HL-60/S4 treated with retinoic acid at 250 ng/mL for 4 days and 3 days (cell line): ENCODE results near the gene RAB6B.
"Not testable (repeated sequence)": the region's sequence is repeated elsewhere in the genome, so short reads cannot be mapped to it uniquely, and the experiment has no call there.

Experiments
- in situ Hi-C: fragments of 300-500 bp; cut with MboI; formaldehyde crosslinking; loops from 2 replicates; pipeline ENCODE4 v1.7.0; 2022; ENCODE audit warnings: low sequenced_read_pairs

Gene RAB6B

GRCh38 chr3:133780756-133781155 lies 114.9 kb downstream of the RAB6B start:
- in situ Hi-C loops, result not testable (repeated sequence)

GRCh38 chr3:133779626-133780203 lies 116.0 kb downstream of the RAB6B start:
- in situ Hi-C loops, result no loop called here

- in situ Hi-C loops, result no loop called here
Measured at GRCh38 chr3:133777807-133778568, 117.7 kb downstream of the RAB6B start.

GRCh38 chr3:133776794-133777438 lies 118.8 kb downstream of the RAB6B start:
- in situ Hi-C loops, result no loop called here

- in situ Hi-C loops, result no loop called here
Measured at GRCh38 chr3:133775835-133776234, 119.8 kb downstream of the RAB6B start.

GRCh38 chr3:133775309-133775708 lies 120.4 kb downstream of the RAB6B start:
- in situ Hi-C loops, result no loop called here
